Esophagus squamous epithelium (tissue), 5 donors: ENCODE results near the gene MT1HL1. TPM values are rescaled to one million over a fixed set of nuclear protein-coding genes. Genes with fewer than 3 reads are reported as not detected.
A peak's percentile ranks its signal among the peaks of the same experiment; 100 is the strongest.

ENCODE experiments used
- DNase-seq: peaks from one replicate; lab custom pipeline; 2025; lab: John Stamatoyannopoulos, UW
- H3K27ac ChIP-seq, 4 donors: fragments of 200-600 bp; sonication (generic); one replicate each; pipeline ENCODE4 v1.5.1; 2016 to 2019; ENCODE audit warnings: mild to moderate bottlenecking in 1 of 4
- H3K27me3 ChIP-seq, 4 donors: fragments of 200-600 bp; sonication (generic); 1 replicate in 3 of 4; 2 replicates in 1 of 4; pipeline versions ENCODE4 v1.5.1 to v1.6.0; 2017 to 2021; ENCODE audit warnings: antibody characterized with exemption in 1 of 4
- H3K36me3 ChIP-seq, 3 donors: fragments of 200-600 bp; sonication (generic); one replicate each; pipeline ENCODE4 v1.5.1; 2016 to 2019
- H3K4me1 ChIP-seq, 3 donors: fragments of 200-600 bp; sonication (generic); one replicate each; pipeline ENCODE4 v1.5.1; 2017 to 2019
- H3K4me3 ChIP-seq, 4 donors: fragments of 200-600 bp; sonication (generic); 1 replicate in 3 of 4; 2 replicates in 1 of 4; pipeline ENCODE4 v1.5.1; 2016 to 2019; ENCODE audit warnings: mild to moderate bottlenecking in 2 of 4, moderate library complexity in 1 of 4
- H3K9me3 ChIP-seq, 3 donors: fragments of 200-600 bp; sonication (generic); one replicate each; pipeline ENCODE4 v1.5.1; 2016 to 2019
- CTCF ChIP-seq, 6 experiments: fragments of 450-650 bp in 4 of 6; fragments of 200-600 bp in 2 of 6; sonication (generic) in 2 of 6; IDR thresholded peaks; one replicate each; pipeline ENCODE4 v1.5.1; 2016 to 2019; ENCODE audit warnings: antibody characterized with exemption in 6 of 6, mild to moderate bottlenecking in 4 of 6, moderate library complexity in 4 of 6
- POLR2A ChIP-seq, 4 donors: fragments of 450-650 bp; IDR thresholded peaks; one replicate each; pipeline ENCODE4 v1.6.1; 2017; ENCODE audit warnings: antibody characterized with exemption in 4 of 4, mild to moderate bottlenecking in 4 of 4, moderate library complexity in 3 of 4
- WGBS, 2 donors: methylation state at CpG; one replicate each; pipeline ENCODE4 v1.1.5; 2018; 5-methylcytosine and 5-hydroxymethylcytosine counted together
- intact Hi-C: fragments of 100-400 bp; cut with DNase I; formaldehyde crosslinking; loops from one replicate; pipeline ENCODE4 v1.15.0; 2022
- total RNA-seq, 4 donors: library from RNA; depleted of rRNA; stranded (reverse); fragments of >200 nt; gene quantifications; one replicate each; pipeline ENCODE4 v1.1.0, GENCODE V29; 2016
- donor health status: DM: yes; HTN: yes; CAD: no.

The MT1HL1 gene
- total RNA-seq, 4 donors from 2014 or later: not detected

GRCh38 chr1:237025358-237026074 lies 21.3 kb upstream of the MT1HL1 start:
- Histone ChIP-seq H3K4me1 (no peaks in the 10 kb centered on the region), H3K4me3 (no peak overlapping the region), H3K36me3 (no peaks in the 10 kb centered on the region), H3K27me3 (no peaks in the 10 kb centered on the region), H3K9me3 (peaks cover 0 to 5% (median 0%) of the 10 kb centered on the region in 3 donors), H3K27ac (no peak overlapping the region)
- intact Hi-C loops: no loop called here
- DNase-seq: no peak
- 93 to 96% methylated on average over 8 to 9 of the region's 10 CpGs for WGBS, 2 donors
- no peak for TF ChIP-seq CTCF (IDR thresholded peaks at IDR 0.05)
- no peak for TF ChIP-seq POLR2A (IDR thresholded peaks at IDR 0.05)

- Histone ChIP-seq H3K4me1 (no peaks in the 10 kb centered on the region), H3K27me3 (no peaks in the 10 kb centered on the region), H3K36me3 (no peaks in the 10 kb centered on the region), H3K9me3 (no peaks in the 10 kb centered on the region), H3K27ac (no peak overlapping the region), H3K4me3 (no peak overlapping the region)
- intact Hi-C loops: no loop called here
- TF ChIP-seq POLR2A (IDR thresholded peaks at IDR 0.05) (no peak), CTCF (IDR thresholded peaks at IDR 0.05) (no peak)
- no peak for DNase-seq
Observed at GRCh38 chr1:237018896-237019295, 14.7 kb upstream of the MT1HL1 start.

DNA sequence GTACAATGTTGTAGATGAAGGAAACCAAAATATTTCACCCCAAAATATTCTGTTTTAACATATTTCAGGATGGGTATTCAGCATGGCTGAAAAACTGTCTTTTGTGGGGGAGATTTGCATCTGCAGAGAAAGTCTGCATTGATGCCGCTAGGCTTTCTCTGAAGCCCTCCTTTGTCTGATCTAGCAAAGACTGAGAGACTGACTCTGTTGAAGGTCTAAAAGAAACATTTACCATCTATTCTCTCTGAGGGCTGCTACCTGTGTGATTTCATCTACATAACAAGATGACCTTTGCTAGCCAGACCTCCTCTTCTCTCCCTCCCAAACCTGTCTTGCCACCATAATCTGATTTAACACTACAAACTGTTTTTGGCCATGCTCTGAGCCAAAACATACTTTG lies 12.4 kb upstream of the MT1HL1 start:
- TF ChIP-seq POLR2A (IDR thresholded peaks at IDR 0.05): no peak
- TF ChIP-seq CTCF (IDR thresholded peaks at IDR 0.05): no peak
- Histone ChIP-seq H3K4me1 (peaks cover 0 to 12% (median 0%) of the 10 kb centered on the region in 3 donors), H3K9me3 (no peaks in the 10 kb centered on the region), H3K36me3 (no peaks in the 10 kb centered on the region), H3K27ac (no peak overlapping the region), H3K4me3 (no peak overlapping the region), H3K27me3 (no peaks in the 10 kb centered on the region)
- intact Hi-C loops: no loop called here
- DNase-seq: no peak
- 36 to 58% methylated on average over 1 of the region's 1 CpG for WGBS, 2 donors

DNA sequence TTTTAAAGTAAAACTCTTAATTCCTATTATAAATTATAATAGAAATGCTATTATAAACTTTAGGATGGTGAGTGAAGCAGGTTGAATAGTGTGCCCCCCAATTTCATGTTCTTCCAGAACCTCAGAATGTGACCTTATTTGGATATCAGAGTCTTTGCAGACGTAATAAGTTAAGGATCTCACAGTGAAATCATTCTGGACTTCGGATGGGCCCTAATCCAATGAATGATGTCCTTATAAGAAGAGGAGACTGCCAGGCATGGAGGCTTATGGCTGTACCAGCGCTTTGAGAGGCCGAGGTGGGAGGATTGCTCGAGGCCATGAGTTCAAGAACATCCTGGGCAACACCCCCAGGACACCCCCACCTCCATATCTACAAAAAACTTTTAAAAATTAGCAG lies 9.4 kb upstream of the MT1HL1 start:
- Histone ChIP-seq H3K4me3 (no peak overlapping the region), H3K36me3 (no peaks in the 10 kb centered on the region), H3K27ac (peak overlapping the region in 3 of 4 donors; percentile 37 to 75 (median 45)), H3K9me3 (no peaks in the 10 kb centered on the region), H3K4me1 (peaks cover 0 to 12% (median 0%) of the 10 kb centered on the region in 3 donors), H3K27me3 (no peaks in the 10 kb centered on the region)
- no peak for DNase-seq
- 58 to 76% methylated on average over 5 of the region's 5 CpGs for WGBS, 2 donors
- intact Hi-C loops: no loop called here
- TF ChIP-seq POLR2A (IDR thresholded peaks at IDR 0.05): no peak
- no peak for TF ChIP-seq CTCF (IDR thresholded peaks at IDR 0.05)

DNA sequence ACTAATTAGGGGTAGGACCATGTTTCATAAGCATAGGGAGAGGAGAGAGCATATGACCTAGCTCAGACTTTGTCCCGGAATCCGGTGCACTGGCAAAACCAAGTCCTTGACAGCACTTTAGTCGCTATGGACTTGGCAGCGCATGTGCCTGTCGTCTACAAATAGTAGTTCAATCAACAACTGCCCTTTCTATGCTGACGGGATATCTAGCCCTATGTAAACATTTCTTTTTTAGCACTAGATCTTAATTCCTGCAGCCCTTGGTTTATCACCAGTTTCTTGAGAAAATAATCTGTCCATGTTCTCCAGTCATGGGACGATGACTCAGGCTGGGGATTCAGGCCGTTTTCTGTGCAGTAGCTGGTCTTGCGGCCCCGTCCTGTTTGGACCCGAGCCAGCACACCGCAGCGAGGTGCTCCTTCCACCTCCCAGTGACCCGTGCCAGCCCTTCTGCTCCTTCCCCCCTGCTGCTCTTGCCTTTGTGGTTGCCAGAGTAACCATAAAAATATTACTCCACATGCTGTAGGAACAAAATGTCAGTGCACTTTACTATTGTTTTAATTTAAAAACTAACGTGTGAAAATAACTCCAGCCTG lies 8.6 kb upstream of the MT1HL1 start:
- H3K27me3 ChIP-seq: no peaks in the 10 kb centered on the region
- intact Hi-C loops: no loop called here
- peak overlapping the region in 1 of 4 donors; percentile 33 for H3K4me3 ChIP-seq
- no peaks in the 10 kb centered on the region for H3K36me3 ChIP-seq
- peaks cover 0 to 12% (median 0%) of the 10 kb centered on the region in 3 donors for H3K4me1 ChIP-seq
- peak overlapping the region in 3 of 4 donors; percentile 45 to 77 (median 75) for H3K27ac ChIP-seq
- DNase-seq: no peak
- TF ChIP-seq CTCF (IDR thresholded peaks at IDR 0.05) (no peak), POLR2A (IDR thresholded peaks at IDR 0.05) (no peak)
- H3K9me3 ChIP-seq: no peaks in the 10 kb centered on the region
- 24 to 30% methylated on average over 15 of the region's 15 CpGs for WGBS, 2 donors
